GM18526 (cell line): ENCODE measurements around the gene HBD.

Source experiments
- POLR2A ChIP-seq: IDR thresholded peaks from 3 replicates; pipeline ENCODE4 v1.6.1; 2011; ENCODE audit not compliant: insufficient read length; ENCODE audit errors: extremely low read depth

HBD gene

DNA sequence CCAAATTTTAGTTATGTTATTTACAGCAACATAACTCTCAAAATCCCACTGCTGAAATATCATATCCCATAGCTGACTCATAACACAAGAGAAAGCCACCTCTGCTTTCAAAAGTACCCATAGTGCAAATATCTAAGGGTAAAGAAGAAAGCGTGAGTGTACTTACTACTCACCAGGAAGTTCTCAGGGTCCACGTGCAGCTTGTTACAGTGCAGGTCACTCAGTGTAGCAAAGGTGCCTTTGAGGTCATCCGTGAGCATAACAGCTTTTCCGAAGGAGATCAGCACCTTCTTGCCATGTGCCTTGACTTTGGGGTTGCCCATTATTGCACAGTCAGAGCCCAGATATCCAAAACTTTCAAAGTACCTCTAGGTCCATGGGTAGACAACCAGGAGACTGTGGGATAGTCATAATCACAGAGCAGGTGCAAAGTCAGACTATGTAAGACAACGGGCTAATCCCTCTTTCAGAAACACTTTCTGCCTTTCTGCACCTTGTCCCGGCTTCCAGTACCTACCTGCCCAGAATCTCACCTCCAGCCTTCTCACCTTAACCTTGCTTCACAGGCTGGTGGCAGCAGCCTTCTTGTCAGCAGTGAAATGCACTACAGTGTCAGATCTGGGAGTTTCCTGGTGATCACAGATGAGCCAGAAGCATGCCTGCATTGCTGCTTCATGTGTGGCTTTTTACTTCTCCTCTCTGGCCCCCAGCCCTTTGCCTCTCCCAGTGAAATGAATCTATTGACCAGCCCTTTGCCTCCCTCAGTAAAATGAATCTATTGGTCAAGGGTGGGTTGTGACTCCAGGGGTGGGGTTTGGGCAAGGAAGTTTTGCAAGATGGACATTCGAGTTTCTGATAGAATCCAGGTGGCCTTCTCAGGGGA, 8.9 kb upstream of the HBD start:
- TF ChIP-seq POLR2A, result no peak

DNA sequence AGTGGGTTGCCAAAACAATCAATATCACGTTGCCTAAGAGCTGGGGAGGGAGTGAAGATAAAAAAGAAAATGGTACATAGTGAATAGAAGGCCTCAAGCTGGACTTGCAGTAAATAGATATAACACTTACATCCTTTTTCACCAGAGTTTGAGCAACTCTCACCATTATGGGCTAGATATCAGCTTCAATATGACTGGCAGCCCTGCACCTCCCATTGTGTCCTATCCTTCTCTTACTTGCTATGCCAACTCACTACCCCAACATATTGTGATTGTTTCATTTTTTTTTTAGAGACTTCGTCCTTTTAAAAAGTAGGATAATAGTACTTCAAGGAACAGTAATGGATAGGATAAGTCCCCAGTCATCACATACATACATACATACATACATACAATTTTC, 7.9 kb upstream of the HBD start:
- no peak for TF ChIP-seq POLR2A

DNA sequence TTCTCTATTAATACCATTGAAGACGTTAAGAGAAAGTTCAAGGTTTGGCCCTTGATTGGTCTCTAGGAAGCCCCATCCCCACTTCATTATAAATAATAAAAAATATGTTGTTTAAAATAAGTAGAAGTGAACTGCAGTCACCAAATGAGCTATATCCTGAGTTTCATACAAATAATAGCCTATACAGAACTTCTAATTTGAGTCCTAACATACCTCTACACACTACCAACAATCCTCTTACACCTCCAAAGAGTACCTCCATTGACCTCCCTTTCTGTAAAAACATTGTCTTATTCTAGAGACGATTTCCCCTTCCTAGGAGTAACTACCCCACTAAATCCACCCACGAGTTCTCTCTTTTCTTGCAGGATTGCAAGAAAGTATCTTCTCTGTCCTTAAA, 7.2 kb upstream of the HBD start:
- TF ChIP-seq POLR2A, result no peak

DNA sequence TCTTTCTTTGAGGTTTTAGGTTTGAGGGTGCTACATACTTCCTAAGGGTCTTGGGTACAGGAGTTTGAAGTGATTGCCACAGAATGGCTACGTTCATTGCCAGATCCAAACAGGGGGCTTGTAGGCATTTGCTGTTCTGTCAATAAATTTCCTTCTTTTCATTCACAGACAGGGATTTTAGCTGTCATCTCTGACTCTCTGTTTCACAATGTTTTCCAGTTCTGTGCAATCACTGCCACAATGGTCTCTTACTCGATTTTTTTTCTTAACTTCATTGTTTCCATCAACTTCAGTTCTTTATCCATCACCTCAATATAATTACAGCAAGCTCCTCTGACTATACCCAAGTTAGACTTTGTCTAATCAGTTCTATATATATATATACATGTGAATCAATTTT, 6.2 kb upstream of the HBD start:
- TF ChIP-seq POLR2A, result no peak

DNA sequence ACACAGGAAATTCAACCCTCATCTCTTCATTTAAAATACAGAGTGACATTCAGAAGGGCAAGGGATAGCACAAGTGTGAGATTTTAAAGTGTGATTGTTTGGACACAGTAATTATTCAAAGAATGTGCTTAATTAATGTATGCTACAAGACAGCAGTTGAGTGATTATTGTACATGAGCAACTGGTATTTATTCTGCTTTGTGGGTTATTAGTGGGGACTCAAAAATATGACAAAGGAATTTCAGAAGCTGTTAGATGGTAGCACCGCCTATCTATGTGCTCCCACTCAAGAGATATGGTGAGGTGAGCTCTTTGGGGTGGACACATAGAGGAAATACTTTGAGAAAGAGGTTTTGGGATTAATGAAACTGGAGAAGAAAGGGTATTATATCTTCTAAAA, 5.8 kb upstream of the HBD start:
- TF ChIP-seq POLR2A, result no peak

DNA sequence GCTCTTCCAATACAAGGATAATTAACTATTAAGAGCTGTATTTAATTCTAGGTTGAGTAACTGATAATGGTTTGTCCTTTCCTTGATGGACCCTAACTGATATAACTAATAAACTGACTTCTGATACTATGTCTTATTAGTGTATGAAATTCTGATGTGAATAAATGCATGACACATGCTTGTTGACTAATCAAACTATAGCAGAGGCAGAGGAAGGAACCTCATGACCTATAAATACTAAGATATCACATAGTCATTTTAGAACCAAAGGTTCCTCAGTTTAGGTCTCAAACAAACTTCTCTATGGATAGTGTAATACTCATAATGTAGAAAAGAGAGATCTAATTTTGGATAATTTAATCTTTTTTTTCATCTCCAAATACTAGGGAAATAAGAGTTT, 4.8 kb upstream of the HBD start:
- no peak for TF ChIP-seq POLR2A

DNA sequence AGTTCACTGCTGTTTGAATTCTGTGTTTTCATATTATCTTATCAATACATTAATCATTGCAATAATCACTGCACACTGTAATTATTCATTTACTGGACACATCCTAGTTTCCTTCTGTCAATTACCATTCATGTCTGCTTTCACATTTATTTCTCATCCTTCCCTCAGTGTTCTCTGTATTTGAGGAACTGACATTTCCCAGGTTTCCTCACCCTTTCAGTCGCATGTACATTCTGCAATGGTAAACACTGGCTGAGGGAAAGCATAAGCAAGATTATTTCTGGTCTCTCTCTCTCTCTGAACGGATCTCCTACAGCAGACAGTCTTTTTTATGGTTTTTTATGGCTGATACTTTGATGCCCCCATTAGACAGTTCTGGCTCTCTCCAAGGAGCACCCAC, 4.2 kb upstream of the HBD start:
- no peak for TF ChIP-seq POLR2A

DNA sequence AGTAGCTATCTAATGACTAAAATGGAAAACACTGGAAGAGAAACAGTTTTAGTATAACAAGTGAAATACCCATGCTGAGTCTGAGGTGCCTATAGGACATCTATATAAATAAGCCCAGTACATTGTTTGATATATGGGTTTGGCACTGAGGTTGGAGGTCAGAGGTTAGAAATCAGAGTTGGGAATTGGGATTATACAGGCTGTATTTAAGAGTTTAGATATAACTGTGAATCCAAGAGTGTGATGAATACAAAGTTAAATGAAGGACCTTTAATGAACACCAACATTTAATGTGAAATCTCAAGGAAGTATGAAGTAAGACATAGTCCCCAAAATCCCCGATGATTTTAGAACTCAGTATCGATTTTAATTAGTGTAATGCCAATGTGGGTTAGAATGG, 3.1 kb upstream of the HBD start:
- no peak for TF ChIP-seq POLR2A

DNA sequence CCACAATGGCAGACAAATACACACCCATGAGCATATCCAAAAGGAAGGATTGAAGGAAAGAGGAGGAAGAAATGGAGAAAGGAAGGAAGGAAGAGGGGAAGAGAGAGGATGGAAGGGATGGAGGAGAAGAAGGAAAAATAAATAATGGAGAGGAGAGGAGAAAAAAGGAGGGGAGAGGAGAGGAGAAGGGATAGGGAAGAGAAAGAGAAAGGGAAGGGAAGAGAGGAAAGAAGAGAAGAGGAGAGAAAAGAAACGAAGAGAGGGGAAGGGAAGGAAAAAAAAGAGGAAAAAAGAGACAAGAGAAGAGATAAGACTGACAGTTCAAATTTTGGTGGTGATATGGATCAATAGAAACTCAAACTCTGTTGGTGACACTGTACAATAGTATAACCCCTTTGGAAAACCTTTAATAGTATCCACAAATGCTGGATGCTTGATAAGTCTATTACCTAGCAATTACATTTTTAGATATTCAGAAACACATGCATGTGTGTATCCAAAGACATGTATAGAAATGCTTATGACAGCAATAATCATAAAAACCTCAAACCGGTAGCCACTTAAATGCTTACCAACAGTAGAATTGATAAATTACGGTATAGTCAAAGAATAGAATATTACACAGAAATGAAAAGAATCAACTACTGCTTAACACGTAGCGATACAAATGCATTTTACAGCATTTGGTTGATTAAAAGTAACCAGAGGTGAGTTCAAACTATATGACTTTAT, 1.2 kb upstream of the HBD start:
- TF ChIP-seq POLR2A, result no peak

DNA sequence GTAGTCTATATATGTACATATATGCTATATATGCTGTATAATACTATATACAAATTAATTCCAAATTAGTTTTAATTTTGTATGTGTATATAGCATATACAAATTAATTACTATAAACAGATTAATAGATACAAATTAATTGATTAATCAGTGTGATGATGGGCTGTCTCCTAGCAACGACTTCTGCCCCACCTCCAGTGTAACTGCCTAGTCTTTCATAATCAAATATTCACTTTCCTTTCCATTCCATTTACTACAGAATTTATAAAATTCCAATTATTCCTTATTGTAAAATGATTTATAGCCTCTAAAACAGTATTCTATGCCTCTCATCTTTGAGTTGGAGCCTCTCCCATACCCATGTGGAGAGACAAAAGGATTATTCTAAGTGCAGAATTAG, 976 bp downstream of the HBD start:
- TF ChIP-seq POLR2A, result no peak

DNA sequence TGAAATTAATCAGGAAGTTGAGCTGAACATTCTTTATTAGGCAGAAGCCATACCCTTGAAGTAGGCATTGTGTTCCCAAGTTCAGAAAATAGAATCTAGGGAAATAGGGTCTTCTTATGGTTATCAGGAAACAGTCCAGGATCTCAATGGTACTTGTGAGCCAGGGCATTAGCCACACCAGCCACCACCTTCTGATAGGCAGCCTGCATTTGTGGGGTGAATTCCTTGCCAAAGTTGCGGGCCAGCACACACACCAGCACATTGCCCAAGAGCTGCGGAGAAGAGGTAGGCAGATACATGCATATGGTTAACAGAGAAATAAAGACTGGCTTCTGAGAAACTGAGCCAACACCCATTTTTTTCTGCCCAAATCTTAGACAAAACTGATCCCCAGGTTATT, 1.5 kb downstream of the HBD start:
- no peak for TF ChIP-seq POLR2A

DNA sequence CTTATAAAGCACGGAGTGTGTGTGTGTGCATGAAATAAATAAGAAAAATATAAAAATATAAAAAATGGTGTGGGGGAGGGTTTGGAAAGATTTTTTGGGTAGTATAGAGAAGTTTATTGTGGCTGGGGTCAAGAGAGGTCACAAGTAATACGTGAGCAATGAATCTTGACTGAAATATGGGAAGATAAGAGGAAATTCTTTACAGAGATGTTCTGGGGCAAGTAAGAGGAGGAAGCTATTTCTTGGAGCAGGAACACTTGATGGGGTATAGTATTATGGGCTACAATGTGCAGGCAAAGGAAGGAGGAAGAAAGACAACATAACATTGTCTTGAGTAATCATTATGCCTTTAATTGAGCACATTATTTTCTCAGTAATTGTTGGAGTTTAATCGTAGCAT, 2.1 kb downstream of the HBD start:
- no peak for TF ChIP-seq POLR2A

DNA sequence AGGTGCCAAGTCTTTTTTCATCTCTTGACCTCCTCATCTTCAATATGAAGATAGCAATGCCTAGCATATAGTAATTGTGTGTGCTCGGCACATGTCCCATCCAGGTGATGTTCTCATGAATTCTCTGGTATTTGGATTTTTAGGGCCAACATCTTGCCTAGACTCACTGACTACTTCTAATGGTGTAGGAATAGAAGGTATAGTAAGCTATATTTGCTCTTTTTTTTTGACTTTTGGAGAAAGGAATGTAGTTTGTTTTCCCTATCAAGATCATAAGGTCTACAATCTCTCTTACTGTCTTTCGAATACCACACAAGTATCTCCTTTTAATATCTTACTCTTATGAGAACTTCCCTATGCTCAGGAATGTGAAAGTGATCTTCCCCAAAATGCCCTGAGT, 3.2 kb downstream of the HBD start:
- TF ChIP-seq POLR2A, result no peak

DNA sequence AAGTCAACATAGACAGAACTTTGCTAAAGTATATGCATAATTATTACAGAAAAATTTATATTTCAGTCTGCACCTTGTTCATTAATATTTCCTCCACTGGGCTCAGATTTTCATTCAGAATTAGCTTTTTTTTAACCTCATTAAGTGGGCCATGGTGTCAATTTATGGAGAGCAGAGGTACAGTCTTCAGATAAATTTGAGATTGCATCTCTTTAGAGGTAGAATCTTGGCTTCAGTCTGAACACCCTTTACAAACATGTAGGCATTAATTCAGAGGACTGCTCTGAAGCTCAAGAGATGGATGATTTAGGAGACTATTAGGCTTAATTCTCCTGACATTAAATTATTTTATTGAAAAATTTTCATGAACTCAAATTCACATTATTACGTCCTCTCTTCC, 4.0 kb downstream of the HBD start:
- TF ChIP-seq POLR2A, result no peak

DNA sequence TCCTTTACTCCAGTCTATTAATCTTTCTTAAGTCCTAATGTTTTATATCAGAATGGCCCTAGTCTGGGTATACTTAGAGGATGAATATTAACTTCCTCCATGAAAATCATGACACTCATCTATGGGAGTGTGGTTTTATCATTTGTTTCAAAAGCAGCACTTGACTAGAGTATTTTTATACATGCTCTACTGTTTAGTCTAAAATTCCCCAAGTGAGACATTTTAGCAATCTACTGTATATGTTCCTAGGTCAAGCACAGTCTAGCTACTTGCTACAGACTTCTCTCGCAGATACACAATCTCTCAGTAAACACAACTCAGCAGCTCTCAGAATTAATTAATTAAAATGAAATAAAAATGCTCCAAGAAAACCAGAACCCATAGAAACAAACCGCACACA, 4.5 kb downstream of the HBD start:
- no peak for TF ChIP-seq POLR2A

DNA sequence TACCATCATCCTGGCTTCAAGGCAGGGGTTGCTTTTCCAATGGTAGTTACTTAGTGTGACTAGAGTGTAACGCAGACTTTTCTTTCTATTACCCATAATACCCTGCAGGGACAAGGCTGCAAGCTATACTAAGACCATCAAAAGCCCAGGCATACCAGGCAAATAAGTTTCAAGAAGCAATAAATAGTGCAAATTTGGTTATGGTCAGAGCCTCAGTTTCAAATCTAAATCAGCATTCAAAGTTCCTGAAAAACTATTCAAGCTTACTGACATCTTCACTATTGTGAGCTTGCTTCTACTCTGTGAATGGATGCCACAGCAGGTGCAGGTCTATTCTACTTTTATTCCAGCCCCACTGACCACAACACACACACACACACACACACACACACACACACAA, 4.9 kb downstream of the HBD start:
- no peak for TF ChIP-seq POLR2A

DNA sequence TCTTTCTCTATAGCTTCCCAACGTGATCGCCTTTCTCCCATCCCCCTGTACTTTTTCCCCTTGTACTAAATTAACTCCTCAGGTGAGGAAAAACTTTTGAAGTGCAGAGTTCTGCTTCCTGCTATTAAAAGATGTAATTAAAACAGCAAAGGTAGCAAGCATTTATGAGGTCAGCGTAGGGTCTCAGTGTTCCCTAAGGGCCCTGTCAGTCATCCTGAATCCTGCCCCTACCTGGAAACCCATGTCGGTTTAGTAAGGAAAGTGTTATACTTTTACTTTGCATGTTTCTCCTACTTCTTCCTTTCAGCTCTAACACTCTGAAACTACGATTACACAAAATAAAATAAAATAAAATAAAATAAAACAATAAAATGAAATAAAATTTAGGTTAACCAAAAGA, 6.2 kb downstream of the HBD start:
- TF ChIP-seq POLR2A, result no peak

DNA sequence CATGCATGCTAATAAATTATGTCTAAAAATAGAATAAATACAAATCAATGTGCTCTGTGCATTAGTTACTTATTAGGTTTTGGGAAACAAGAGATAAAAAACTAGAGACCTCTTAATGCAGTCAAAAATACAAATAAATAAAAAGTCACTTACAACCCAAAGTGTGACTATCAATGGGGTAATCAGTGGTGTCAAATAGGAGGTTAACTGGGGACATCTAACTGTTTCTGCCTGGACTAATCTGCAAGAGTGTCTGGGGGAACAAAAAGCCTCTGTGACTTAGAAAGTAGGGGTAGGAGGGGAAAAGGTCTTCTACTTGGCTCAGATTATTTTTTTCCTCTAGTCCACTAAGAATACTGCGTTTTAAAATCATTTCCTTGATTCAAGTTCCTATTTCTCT, 6.6 kb downstream of the HBD start:
- TF ChIP-seq POLR2A, result no peak
